Measurements from ENCODE around the gene MPDU1.
A peak's percentile ranks its signal among the peaks of the same experiment; 100 is the strongest.

Gene MPDU1

GRCh38 chr17:7560172-7561027 lies 23.3 kb upstream of the MPDU1 start:
- H3K4me3 ChIP-seq (ENCODE audit: low read depth, low read length) = peak overlapping the region; percentile 13

DNA sequence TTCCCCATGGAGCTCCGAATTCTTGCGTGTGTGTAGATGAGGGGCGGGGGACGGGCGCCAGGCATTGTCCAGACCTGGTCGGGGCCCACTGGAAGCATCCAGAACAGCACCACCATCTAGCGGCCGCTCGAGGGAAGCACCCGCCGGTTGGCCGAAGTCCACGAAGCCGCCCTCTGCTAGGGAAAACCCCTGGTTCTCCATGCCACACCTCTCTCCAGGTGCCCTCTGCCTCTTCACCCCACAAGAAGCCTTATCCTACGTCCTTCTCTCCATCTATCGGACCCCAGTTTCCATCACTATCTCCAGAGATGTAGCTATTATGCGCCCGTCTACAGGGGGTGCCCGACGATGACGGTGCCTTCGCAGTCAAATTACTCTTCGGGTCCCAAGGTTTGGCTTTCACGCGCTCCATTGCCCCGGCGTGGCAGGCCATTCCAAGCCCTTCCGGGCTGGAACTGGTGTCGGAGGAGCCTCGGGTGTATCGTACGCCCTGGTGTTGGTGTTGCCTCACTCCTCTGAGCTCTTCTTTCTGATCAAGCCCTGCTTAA lies 22.6 kb upstream of the MPDU1 start:
- H3K4me3 ChIP-seq (ENCODE audit: low read depth, low read length) = peak overlapping the region; percentile 81

DNA sequence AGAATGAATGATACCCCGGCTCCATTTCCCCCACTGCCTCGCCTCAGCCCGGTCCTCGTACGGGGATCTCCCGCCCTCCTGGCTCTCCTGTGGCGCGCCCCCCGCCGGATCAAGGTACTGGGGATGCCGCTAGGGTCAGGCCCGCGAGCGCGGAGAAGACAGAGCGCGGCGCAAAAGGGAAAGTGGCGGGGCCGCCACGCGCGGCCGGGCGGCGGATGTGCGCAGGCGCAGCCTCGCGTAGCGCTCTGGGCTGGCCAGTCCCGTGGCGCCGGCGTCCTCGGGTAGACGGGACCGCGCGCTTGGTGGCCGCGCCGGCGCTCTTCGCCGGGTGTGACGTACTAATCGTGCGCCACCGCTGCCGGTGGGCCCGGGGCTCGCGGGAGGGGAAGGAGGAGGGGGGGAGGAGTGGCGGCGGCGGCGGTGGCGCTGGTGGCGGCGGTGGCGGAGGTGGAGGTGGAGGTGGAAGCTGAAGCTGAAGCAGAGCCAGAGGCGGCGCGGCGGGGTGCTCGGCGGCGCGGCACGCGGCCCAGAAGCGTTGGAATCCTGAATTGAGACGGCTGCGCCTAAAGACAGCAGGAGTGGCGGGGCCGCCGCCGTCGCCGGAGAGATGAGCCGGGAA lies 22.0 kb upstream of the MPDU1 start, which contains the start of gene SENP3:
TSS of gene SENP3 (plus strand) at position 331 of the 619 bp plus-strand sequence. CDS start 1,158 bp downstream, outside the sequence.
- peak within 1 kb of the TSS; percentile 81 for H3K4me3 ChIP-seq (ENCODE audit: low read depth, low read length)

DNA sequence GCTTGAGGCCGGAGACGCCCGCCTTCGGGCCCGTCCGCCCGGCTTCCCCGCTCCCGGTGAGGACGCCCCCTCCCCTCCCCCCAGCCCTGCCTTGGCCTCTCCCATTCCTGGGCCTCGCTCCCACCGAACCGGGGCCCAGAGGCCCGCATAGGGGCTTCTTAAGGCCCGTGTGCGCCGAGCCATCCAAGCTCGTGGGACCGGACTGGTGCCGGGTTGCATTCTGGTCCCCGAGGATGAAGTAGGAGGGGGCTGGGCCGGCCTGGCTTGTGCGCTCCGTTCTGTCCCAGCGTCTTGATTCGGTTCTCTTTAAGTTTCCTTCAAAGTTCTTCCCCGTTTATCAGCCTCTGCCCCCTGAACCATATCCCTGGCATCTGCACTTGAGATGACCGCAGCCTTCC lies 21.4 kb upstream of the MPDU1 start:
- peak overlapping the region; percentile 81 for H3K4me3 ChIP-seq (ENCODE audit: low read depth, low read length)

DNA sequence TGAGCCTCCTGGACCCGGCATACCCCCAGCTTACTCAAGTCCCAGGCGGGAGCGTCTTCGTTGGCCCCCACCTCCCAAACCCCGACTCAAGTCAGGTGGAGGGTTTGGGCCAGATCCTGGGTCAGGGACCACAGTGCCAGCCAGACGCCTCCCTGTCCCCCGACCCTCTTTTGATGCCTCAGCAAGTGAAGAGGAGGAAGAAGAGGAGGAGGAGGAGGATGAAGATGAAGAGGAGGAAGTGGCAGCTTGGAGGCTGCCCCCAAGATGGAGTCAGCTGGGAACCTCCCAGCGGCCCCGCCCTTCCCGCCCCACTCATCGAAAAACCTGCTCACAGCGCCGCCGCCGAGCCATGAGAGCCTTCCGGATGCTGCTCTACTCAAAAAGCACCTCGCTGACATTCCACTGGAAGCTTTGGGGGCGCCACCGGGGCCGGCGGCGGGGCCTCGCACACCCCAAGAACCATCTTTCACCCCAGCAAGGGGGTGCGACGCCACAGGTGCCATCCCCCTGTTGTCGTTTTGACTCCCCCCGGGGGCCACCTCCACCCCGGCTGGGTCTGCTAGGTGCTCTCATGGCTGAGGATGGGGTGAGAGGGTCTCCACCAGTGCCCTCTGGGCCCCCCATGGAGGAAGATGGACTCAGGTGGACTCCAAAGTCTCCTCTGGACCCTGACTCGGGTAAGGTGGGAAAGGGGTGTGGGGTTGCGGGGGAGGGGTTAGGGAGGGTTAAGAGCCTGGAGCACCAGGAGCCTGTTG lies 20.4 kb upstream of the MPDU1 start:
- H3K4me3 ChIP-seq (ENCODE audit: low read depth, low read length) = no peak overlapping the region

DNA sequence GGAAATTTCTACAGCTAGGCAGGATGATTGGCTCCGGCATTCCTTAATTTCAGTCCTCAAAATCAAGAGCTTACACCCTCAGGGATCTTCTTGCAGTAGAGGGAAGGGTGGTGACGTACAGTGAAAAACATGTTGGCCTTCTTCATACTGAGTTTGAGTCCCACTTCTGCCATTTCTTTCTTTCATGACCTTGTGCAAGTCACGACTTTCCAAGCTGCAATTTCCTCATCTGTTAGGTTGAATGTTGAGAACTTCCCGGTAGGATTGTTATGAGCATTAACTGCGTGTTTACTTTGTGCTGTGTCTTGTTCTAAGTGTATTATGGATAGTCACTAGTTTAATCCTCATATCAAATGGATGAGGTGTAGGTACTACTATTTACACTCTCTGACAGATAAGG lies 14.1 kb upstream of the MPDU1 start:
- H3K4me3 ChIP-seq (ENCODE audit: low read depth, low read length) = no peak overlapping the region

- H3K4me3 ChIP-seq (ENCODE audit: low read depth, low read length) = no peak overlapping the region
These were observed 13.3 kb upstream of the MPDU1 start for GRCh38 chr17:7570351-7570750.

DNA sequence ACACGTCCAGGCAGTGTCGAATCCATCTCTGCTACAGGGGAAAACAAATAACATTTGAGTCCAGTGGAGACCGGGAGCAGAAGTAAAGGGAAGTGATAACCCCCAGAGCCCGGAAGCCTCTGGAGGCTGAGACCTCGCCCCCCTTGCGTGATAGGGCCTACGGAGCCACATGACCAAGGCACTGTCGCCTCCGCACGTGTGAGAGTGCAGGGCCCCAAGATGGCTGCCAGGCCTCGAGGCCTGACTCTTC lies 11.4 kb upstream of the MPDU1 start:
- H3K4me3 ChIP-seq (ENCODE audit: low read depth, low read length) = peak overlapping the region; percentile 56

- H3K4me3 ChIP-seq (ENCODE audit: low read depth, low read length) = peak overlapping the region; percentile 97
These were observed 10.9 kb upstream of the MPDU1 start for GRCh38 chr17:7572588-7573323.

GRCh38 chr17:7573324-7574080 lies 10.2 kb upstream of the MPDU1 start:
- H3K4me3 ChIP-seq (ENCODE audit: low read depth, low read length) = peak overlapping the region; percentile 97

GRCh38 chr17:7574176-7574953 lies 9.3 kb upstream of the MPDU1 start:
- H3K4me3 ChIP-seq (ENCODE audit: low read depth, low read length) = peak overlapping the region; percentile 97

DNA sequence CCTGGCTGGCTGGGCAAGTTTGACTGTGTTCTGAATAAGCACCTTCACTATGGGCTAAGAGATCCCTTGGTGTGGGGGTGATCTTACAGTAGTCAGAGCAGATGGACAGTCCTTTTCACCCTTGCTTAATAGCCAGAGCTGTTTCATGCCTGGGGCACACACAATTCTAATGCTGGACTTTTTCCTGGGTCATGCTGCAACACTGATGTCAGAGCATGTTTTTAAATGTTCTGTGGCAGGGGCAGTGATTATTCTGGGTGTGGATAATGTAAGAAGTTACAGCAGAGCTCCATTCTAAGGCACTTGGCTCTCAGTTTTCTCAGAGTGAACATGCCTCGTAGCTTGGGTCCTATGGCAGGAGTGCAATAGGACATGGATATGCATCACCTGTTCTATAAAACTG lies 8.2 kb upstream of the MPDU1 start:
- H3K4me3 ChIP-seq (ENCODE audit: low read depth, low read length) = peak overlapping the region; percentile 4

GRCh38 chr17:7575959-7576358 lies 7.7 kb upstream of the MPDU1 start:
- H3K4me3 ChIP-seq (ENCODE audit: low read depth, low read length) = no peak overlapping the region

- H3K4me3 ChIP-seq (ENCODE audit: low read depth, low read length) = no peak overlapping the region
These were observed 7.2 kb upstream of the MPDU1 start for GRCh38 chr17:7576432-7576937.

DNA sequence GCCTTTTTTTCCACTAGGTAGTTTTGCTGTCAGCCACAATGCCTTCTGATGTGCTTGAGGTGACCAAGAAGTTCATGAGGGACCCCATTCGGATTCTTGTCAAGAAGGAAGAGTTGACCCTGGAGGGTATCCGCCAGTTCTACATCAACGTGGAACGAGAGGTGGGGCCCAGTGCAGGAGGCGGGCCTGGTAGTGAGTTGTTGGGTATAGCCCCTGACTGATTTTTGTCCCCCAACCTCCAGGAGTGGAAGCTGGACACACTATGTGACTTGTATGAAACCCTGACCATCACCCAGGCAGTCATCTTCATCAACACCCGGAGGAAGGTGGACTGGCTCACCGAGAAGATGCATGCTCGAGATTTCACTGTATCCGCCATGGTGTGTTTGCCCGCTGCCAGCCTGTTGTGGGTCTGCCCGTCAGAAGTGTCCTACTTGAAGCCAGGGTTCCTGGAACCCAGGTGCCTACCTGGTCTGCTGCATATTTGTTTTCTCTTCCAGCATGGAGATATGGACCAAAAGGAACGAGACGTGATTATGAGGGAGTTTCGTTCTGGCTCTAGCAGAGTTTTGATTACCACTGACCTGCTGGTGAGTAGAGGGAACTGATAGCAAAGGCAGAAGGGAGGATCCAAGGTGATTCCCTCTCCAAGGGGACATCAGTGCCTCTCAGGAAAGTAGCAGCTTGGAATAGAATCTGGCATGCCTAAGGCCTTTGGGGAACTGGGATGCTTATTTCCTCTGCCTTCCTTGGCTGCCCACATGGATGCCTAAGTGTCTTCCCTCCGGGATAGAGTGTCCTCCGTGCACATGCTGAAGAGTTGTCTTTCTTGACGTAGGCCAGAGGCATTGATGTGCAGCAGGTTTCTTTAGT lies 6.1 kb upstream of the MPDU1 start:
- H3K4me3 ChIP-seq (ENCODE audit: low read depth, low read length) = no peak overlapping the region

GRCh38 chr17:7579001-7579833 lies 4.4 kb upstream of the MPDU1 start, which contains the start of gene CD68:
TSS of gene CD68 (plus strand) at chr17:7579638. CDS start at chr17:7579678, 40 bp downstream.
- no peak within 1 kb of the TSS for H3K4me3 ChIP-seq (ENCODE audit: low read depth, low read length)
